Adrenal gland (tissue), 5 donors: ENCODE measurements around the gene VTCN1.

Experiments
- POLR2A ChIP-seq, 2 donors: fragments of 450-650 bp; IDR thresholded peaks; one replicate each; pipeline ENCODE4 v1.6.1; 2017; ENCODE audit warnings: antibody characterized with exemption in 2 of 2, mild to moderate bottlenecking in 2 of 2, moderate library complexity in 1 of 2
- TF ChIP-seq, protein P1 (sequence below), 6 experiments: fragments of 450-650 bp in 4 of 6; fragments of 200-600 bp in 2 of 6; sonication (generic) in 1 of 6; IDR thresholded peaks; 1 replicate in 5 of 6; 2 replicates in 1 of 6; pipeline versions ENCODE4 v1.5.1 to v1.8.0; 2016 to 2021; ENCODE audit warnings: antibody characterized with exemption in 6 of 6, mild to moderate bottlenecking in 2 of 6, moderate library complexity in 1 of 6
- donor health status: DM: no; HTN: no; CAD: no.

DNA sequence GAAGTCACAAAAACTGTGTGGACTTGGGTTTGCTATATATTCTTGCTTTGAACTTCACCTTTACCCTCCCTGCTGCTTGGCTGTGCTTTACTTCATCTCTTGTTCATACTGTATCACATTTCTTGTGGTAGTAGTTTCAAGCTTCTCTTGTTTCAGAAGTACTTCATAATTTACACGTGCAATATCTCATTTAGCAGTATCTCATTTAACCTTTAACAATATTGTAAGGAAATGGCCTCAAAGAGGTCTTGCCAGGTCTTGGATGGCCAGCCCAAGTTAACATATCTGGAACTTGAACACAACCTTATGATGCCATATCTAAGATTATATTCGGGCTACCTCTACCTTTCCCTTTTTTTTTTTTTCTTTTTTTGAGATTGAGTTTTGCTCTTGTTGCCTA, 87.5 kb downstream of the VTCN1 start:
- TF ChIP-seq, protein P1, sequence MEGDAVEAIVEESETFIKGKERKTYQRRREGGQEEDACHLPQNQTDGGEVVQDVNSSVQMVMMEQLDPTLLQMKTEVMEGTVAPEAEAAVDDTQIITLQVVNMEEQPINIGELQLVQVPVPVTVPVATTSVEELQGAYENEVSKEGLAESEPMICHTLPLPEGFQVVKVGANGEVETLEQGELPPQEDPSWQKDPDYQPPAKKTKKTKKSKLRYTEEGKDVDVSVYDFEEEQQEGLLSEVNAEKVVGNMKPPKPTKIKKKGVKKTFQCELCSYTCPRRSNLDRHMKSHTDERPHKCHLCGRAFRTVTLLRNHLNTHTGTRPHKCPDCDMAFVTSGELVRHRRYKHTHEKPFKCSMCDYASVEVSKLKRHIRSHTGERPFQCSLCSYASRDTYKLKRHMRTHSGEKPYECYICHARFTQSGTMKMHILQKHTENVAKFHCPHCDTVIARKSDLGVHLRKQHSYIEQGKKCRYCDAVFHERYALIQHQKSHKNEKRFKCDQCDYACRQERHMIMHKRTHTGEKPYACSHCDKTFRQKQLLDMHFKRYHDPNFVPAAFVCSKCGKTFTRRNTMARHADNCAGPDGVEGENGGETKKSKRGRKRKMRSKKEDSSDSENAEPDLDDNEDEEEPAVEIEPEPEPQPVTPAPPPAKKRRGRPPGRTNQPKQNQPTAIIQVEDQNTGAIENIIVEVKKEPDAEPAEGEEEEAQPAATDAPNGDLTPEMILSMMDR (IDR thresholded peaks at IDR 0.05): no peak
- TF ChIP-seq POLR2A (IDR thresholded peaks at IDR 0.05): no peak
